ENCODE results near the gene AATK.

GRCh38 chr17:81156866-81157805, 8.9 kb downstream of the AATK start:
- TF ChIP-seq CTCF (conservative IDR thresholded peaks at IDR 0.05; ENCODE audit: low read depth, low read length) (no peak), EZH2phosphoT487 (IDR thresholded peaks at IDR 0.05; ENCODE audit: borderline replicate concordance, low read length) (no peak)
